T1000 (cell line): ENCODE measurements around the gene TMEM205.
"Not testable (repeated sequence)": the region's sequence is repeated elsewhere in the genome, so short reads cannot be mapped to it uniquely, and the experiment has no call there.

Source experiments
- DNase-seq: peaks from one replicate; lab custom pipeline; 2025; ENCODE audit warnings: mixed read lengths; lab: John Stamatoyannopoulos, UW

TMEM205 gene

GRCh38 chr19:11346104-11346940, at the start of gene TMEM205, which contains the start of gene CCDC159:
Gene TMEM205, minus strand, starts transcription at chr19:11346268. Its CDS starts 649 bp downstream, at chr19:11345619.
Gene CCDC159, plus strand, starts transcription at chr19:11346519. Its CDS starts 88 bp downstream, at chr19:11346607.
- peak; percentile 99 for DNase-seq

- DNase-seq: no peak
Observed at GRCh38 chr19:11390933-11391680, 45.0 kb upstream of the TMEM205 start.

- no peak for DNase-seq
Observed at GRCh38 chr19:11390359-11390758, 44.3 kb upstream of the TMEM205 start.

GRCh38 chr19:11387162-11388034, 41.3 kb upstream of the TMEM205 start:
- DNase-seq: no peak

DNA sequence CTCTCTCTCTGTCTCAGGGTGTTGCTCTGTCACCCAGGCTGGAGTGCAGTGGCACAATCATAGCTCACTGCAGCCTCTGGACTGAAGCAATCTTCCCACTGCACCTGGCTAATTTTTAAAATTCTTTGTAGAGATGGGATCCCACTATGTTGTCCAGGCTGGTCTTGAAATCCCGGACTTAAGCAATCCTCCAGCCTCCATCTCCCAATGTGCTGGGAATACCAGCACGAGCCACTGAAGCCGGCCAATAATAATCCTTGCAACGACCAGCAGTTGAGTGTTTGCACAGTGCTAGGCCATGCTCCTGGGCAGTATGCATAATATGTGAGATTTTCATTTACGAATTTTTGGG, 38.7 kb upstream of the TMEM205 start:
- no peak for DNase-seq

DNA sequence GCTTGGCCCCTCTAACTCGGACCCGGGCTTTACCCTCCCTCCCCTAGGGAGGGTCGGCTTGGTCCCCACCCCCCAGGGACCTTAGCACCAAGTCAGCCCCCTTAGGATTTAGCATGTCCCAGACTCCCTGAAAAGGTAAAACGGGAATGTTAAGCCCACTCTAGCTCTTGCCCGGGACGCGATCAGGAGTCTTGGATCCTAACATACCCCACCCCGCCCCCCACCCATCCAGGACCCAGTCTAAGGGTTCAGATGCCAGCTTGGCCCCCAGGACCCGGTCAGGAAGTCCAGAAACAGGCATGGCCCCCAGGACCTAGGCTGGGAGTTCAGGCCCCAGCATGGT, 37.6 kb upstream of the TMEM205 start:
- DNase-seq: no peak

DNA sequence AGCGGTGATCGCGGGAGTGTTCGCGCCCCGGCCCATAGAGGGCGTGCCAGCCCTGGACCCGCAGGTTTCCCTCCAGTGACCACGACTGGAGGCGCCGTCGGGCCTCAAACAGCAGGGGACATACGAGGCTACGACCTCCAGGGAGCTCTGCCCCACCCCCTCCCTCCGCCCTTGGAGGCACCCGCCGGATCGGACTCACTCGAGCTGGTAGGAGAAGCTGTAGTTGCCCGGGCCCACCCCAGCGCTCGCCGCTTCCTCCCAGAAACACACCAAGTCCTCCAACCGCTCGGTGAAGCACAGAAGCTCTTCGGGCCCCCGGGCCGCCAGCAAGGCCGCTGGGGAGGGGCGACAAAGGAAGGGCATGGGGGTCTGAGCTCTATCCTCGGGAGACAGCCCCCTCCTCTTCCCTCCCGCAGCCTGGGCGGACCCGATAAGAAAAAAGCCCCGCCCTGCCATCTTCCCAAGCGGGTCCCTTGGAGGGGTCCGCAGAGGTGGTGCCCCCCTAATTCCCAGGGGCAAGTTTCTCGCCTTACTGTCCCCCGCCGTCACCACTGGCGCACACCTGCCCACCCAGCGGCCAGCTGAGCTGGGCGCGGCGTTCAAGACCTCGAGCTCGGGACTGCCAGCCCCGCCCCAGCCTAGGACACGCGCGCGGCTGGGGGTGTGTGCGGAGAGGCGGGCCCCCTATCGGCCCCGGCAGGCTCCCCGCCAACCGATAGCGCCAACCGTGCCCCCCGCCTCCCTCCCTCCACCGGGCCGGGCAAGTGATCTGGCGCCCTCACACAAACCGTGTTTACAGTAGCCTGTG, 37.0 kb upstream of the TMEM205 start:
- DNase-seq: peak; percentile 20

- peak; percentile 93 for DNase-seq
Observed at GRCh38 chr19:11380653-11381537, 34.8 kb upstream of the TMEM205 start.

DNA sequence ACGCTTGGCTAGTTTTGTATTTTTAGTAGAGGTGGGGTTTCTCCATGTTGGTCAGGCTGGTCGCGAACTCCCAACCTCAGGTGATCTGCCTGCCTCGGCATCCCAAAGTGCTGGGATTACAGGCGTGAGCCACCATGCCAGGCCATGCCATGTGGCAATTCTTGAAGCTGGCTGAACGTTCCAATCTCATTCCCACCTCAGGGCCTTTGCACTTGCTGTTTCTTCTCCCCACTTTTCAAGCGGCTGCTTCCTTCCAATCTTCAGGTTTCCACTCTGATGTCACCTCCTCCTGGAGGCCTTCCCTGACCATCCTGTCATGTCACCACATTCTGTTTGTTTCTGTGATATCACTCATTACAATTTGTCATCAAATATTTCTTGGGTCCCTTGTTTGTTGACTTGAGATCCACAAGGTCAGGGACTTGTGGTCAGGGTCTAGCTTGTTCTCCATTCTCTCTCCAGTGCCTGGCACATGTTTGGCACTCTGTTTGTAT, 33.8 kb upstream of the TMEM205 start:
- no peak for DNase-seq

GRCh38 chr19:11379269-11379845, 33.3 kb upstream of the TMEM205 start:
- not testable (repeated sequence) for DNase-seq

DNA sequence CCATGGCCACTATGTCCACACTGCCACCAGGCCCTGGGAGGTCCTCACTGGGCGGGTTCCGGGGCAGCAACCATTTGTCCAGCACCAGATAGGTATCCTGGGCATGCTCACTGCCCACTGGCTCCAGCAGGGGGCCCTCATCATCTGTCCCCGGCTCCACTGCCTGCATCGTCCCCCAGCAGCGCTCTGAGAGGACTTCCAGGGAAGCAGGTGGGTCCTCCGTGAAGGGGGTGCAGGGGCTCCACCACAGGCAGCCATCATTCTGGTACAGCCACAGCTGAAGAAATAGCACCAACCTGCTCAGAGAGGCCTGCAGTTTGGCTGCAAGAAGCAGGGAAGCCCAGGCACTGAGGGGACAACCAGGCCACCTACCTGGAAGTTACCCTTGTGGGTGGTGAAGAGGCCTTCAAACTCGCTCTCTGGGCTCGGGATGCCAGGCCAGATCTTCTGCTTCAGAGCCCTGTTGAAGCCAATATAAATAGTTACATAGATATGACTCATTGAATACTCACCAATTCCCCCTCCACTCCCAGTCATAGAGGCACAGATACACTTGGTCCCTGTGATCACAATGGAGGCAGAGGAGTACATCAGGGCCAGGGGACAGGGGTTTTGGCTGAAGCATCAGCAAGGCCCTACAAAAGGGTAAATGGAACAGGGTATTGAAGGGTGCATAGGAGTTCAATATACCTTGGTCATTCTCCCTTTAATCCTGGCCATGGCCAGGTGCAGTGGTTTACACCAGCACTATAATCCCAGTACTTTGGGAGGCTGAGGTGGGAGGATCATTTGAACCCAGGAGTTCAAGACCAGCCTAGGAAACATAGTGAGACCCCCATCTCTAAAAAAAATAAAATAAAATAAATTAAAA, 32.5 kb upstream of the TMEM205 start:
- peak; percentile 29 for DNase-seq

- no peak for DNase-seq
Observed at GRCh38 chr19:11377756-11378155, 31.7 kb upstream of the TMEM205 start.

DNA sequence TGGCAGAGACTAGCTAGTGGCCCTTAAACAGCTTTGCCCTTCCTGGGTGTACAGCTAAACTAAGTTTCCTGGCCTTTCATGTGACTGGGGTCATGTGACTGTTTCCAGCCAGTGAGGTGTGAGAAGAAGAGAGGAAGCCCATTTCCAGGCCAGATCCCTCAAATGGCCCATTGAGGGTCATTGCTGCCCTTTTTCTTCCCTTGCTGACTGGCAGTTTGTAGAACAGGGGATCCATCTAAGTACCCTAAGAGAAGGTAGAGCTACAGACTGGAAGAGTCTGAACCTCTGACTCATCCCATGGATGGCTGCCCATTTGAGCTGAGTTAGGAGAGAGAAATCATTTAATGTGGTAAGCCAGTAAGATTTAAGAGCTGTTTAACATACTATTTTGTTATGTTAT, 31.2 kb upstream of the TMEM205 start:
- peak; percentile 23 for DNase-seq

DNA sequence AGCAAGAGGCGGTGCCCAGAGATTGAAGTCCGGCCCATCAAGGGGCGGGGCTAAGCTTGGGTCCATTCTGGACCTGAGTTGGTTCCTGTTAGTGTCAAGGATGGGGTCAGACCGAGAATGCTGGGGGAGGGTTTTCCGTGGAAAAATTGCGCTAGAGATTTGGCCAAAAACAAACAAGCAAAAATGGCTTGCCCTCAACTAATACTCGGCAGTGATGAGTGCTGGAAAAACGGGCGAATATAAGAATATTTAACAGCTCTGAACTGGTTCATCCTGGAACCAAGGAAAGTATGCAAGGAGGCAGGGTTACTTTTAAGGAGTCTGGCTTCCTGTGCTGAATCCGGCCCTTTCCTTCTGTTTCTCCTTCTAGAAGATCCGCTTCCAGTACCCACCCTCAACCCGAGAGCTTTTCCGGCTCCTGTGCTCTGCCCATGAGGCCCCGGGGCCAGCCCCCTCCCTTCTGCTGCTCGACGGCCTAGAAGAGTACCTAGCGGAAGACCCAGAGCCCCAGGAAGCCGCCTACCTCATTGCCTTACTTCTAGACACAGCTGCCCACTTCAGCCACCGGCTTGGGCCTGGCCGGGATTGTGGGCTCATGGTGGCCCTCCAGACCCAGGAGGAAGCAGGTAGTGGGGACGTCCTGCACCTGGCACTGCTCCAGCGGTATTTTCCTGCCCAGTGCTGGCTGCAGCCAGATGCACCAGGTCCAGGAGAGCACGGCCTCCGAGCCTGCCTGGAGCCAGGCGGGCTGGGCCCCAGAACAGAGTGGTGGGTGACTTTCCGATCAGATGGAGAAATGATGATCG, 29.3 kb upstream of the TMEM205 start:
- DNase-seq: no peak

DNA sequence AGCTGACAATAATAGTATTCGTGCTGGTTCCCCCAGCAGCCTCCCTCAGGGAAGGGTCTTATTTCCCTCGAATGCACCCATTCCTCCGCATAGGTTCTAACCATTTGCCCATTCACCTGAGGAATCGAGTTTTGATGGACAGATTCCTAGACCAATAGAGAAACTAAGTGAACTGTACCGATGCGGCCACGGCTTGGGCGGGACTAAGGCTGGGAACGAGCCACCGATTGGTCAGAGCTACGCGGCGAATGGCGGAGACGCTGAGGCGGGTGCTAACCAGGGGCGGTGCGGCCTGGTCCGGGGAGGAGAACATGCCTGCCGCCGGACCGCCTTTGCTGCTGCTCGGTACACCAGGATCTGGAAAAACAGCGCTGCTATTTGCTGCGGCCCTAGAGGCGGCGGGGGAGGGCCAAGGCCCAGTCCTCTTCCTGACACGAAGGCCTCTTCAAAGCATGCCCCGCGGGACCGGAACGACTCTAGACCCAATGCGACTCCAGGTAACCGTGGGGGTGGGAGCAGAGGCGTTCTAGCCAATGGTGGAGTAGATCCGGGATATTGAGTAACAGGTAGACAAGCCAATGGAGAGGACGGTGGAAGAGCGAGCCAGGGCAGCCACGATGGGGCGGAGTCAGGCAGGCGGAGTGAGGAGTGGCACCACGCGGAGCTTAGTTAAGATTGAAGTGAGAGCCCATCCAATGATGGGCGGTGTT, 28.5 kb upstream of the TMEM205 start, which contains the start of gene SWSAP1:
Gene SWSAP1, plus strand, starts transcription at position 234 of the 710 bp plus-strand sequence. Its CDS starts 15 bp downstream, at position 249.
- peak; percentile 93 for DNase-seq

GRCh38 chr19:11373885-11374432, 27.9 kb upstream of the TMEM205 start:
- DNase-seq: no peak
